Stimulated activated CD8-positive, alpha-beta memory T cell treated with anti-CD3 and anti-CD28 coated beads, Interleukin-15, amount 100 ng/mL, for 48 hours (primary cell): Measurements from ENCODE around the gene COX5B.
"Not testable (repeated sequence)": the region's sequence is repeated elsewhere in the genome, so short reads cannot be mapped to it uniquely, and the experiment has no call there.

ENCODE experiments used
- DNase-seq, 2 donors: peaks; one replicate each; pipeline ENCODE4 v3.0.0-alpha.2; 2020; ENCODE audit warnings: low read depth in 2 of 2

COX5B gene

DNA sequence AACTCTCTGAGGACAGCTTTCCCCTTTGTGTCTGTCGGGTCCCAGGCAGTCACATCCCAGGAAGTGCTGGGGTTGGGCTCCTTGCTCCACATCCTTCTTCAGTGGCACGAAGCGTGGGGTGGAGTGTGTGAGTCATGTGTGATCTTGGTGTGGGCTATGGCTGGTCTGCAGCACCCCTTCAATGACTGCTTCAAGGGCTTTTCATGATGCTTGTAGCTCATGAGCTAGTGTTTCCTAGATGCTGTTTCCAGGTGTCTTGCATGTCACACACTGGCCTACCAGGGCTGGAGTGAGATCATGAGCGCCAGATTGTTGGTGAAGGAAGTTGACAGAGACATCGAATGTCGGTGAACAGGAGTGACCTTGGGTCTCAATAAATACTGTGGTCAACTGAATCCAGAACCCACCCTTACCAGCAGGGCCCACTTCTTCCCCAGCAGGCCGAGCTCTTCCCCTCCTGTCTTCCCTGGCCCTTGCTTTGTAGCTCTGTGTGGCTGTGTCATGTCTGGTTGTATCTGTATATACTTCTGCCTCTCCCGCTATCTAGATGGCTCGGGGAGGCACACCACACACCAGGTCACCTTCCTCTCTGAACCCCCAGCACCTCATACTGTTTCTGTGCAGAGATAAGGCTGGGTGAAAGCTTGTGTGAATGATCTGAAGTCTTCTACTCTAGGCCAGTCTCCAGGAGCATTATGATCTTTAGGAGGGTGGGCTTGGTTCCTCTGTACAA lies 27.5 kb downstream of the COX5B start:
- peak; percentile 34 to 50 for DNase-seq

DNA sequence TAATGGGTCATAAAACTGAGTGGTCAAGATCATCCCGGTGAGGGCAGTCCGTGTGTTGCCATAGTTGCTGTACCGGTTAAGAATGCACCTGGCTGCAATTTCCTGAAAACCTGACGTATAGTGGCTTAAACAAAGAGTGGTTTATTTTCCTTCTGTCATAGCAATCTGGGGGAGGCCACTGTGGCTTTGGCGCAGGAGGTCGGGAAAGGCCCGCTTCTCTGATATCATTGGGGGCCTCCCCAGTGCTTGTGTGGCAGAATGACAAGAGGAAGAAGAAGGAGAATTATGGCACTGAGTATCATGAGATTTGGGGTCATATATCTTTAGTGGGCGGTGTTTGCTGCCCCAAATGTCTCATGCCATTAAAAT lies 28.0 kb downstream of the COX5B start:
- peak; percentile 58 for DNase-seq

DNA sequence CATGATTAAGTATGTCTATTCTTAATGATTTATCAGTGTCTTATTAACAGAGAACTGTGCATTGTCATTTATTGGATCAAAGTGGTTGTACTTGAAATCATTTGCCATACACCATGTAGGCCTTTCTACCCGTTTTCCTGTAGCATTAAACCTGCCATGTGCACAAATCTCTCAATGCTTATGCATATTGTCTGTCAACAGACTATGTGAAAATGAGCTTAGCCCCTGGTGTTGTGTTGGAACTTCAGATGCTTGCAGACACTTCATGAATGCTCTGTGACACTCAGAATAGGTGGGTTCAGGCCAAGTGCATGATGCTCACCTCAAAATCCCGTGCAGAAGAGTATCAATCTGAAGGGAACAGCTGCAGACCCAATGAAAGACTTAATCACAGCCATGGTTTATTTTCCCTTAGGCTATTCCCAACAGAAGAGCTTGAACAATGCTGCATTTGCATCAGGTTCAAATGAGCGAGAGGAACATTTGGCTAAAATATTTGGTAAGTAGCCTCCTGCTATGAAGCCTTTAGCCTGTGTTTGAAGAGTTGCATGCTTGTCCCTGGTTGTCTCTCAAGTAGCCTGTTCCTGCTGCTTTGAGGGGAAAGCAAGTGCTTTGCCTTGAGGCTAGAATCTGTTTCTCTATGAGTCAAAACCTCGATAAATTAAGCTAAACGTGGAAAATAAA lies 29.7 kb downstream of the COX5B start:
- DNase-seq, result no peak

DNA sequence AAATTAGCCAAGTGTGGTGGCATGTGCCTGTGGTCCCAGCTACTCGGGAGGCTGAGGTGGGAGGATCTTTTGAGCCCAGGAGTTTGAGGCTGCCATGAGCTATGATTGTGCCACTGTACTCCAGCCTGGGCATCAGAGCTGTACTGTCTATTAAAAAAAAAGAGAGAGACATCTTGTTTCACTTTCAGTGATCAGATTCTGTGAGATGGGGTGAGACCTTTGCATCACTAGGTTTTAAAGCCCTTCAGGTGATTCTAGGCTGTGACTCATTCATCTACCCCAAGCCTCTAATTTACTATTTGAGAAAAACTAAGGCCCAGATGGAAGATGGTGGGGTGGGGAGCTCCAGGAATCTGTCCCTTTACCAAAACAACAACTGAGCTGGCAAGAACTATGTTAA lies 30.8 kb downstream of the COX5B start:
- DNase-seq, result no peak

DNA sequence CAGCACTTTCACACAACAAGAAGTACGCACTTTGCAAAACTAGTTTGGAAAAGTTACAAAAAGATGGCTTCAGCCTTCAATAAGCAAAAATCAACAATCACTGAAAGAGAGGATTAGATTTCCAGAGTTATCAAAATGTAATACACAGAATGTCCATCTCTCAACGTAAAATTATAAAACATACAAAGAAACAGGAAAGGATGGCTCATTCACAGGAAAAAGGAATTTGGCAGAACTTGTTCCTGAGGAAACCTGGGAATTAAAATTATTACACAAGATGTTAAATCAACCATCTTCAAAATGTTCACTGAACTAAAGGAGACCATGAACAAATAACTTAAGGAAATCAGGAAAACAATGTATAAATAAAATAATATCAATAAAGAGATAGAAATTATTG lies 31.6 kb downstream of the COX5B start:
- no peak for DNase-seq

DNA sequence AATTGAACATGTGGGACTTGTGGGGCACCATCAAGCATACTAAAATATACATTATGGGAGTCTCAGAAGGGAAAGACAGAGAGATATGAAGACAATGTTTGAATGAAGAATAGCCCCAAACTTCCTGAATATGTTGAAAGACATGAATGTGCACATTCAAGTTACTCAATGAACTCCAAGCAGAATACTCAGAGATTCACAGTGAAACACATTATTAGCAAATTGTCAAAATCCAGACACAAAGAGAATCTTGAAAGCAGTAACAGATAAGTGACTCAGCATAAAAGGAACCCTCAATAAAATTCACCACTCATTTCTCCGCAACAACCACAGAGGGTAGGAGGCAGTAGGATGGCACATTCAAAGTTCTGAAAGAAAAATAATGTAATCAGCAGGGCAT lies 32.4 kb downstream of the COX5B start:
- DNase-seq, result no peak

DNA sequence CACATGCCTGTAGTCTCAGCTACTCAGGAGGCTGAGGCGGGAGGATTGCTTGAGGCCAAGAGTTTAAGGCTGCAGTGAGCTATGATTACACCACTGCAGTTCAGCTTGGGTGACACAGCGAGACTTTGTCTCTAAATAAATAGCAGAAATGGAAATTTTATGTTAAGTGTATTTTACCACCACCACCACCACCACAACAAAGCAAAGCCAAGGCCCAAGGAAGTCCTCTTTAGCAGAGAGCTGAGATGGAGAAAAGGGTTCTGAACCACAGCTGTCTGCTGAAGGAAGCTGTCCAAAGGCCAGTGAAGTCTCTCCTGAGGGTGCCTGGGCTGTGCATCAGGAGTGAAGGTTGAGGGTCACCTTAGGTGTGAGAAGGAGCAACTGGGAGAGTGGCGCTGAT lies 41.4 kb downstream of the COX5B start:
- not testable (repeated sequence) for DNase-seq

DNA sequence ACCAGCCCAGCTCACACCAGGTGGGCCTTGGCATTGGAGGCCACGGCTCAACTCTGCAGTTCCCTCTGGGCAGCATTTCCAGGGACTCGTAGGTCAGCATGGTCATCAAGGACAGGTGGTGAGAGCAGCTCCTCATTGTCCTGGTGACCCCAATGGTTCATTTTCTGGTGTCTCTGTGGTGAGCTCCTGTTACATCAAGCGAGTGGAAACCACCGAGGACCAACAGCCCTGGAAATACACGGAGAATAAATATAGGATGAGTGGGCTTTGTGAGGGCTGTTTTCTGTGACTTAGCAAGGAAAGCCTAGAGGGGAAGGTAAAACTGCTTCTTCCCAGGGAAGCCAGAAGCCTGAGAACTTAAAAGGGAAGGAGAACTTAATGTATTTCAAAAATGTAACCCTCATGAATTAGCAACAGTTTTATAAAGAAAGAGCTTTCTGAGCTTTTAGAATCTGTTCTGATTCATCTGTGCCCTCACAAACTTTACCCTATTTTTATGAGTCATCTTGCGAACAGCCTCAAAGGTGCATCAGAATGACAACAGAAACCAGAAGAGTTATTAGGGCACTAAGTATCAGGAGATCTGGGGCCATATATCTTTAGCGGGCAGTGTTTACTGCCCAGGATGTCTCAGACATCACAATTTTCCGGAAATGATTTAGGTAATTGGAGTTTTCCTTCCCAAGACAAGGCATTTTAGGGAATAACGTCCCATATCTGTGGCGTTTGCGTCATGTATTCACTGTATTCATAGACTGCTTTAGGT lies 42.4 kb downstream of the COX5B start:
- DNase-seq, result no peak

DNA sequence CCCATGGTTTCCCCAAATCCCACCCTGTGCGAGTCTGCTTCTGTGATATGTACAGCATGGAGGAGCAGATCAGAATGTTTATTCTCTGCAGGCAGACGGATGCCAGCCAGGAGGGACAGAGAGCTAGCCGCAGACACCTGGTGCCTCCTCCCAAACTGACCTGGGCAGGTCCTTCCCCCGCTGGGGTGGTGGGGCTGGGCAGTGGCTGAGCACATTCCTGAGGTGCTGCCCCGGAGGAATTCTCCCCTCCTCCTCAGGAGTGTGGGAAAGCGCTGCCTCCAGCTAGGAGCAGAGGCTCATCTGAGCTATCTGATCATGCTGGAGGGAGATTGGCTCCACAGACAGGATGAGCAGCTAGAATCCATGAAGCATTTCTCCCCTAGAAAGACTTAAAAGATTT lies 45.3 kb downstream of the COX5B start:
- DNase-seq, result no peak

DNA sequence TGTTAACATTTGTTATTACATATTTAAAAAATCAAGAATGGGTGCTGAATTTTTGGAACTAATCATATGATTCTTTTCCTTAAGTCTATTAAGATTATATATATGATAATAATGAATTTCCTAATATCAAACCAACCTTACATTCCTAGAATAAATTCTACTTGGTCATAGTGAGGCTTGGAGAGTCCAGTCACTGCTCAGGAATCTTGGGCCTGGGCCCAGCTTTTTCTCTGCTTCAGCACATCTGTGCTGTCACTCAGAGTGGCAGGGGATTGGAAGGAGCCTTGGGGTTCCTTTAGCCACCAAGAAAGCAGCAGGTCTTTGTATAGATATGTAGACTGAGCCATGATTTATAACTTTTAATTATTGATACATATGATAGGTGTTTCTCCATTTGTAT lies 47.6 kb downstream of the COX5B start:
- DNase-seq, result no peak

DNA sequence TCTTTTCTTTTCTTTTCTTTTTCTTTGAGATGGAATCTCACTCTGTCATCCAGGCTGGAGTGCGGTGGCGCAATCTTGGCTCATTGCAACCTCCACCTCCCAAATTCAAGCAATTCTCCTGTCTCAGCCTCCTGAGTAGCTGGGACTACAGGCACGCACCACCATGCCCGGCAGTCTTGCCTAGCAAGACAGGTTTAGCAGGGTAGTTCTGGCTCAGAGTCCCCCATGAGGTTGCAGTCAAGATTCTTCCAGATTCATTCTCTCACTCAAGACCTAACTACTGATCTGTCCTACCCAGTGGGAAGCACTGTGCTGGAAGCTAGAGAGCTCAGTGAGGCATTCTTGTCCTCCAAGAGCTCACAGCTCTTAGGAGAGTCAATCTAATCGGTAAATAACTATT lies 49.9 kb downstream of the COX5B start:
- no peak for DNase-seq

DNA sequence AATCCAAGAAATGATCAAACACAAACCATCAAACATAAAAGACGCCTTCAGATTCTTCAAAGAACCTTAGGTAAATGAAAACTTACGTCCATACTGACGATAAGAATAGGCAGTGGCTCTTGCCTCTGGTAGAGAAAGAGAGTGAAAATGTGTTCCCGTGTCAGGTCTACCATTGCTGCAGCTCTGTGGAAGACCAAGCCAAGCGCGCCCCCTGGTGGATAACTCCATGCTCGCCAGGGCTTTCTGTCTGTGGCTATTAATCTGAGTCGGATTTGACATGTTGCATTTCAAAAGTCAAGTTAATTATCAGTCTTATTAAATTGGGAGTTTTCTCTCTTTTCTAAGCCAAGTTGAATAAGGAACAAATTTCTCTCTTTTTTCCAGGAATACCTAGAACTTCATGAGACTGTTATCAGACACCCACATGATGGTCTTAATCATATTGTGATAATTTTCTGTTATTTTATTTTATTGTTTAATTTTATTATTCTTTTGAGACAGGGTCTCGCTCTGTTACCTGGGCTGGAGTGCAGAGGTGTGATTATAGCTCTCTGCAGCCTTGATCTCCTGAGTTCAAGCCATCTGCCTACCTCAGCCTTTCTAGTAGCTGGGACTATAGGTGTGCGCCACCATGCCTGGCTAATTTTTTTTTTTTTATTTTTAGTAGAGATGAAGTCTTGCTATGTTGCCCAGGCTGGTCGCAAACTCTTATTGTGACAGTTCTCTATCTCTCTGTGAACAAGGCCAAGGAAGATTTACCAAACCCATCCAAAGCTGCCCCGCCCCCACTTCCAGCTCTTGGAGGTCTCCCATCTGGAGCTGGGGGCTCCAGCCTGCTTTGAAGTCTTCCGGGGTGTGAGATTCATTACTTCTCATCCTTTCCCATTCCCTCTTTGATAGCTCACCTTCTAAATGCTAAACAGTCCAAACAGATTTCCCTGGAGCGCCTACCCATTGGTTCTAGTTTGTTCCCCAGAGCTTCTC lies 51.7 kb downstream of the COX5B start:
- DNase-seq, result peak; percentile 75 to 79
